Epithelial cell of esophagus (primary cell): ENCODE measurements around the gene AARS1.
"Not testable (repeated sequence)": the region's sequence is repeated elsewhere in the genome, so short reads cannot be mapped to it uniquely, and the experiment has no call there.

Experiments
- DNase-seq: peaks from one replicate; pipeline ENCODE4 v3.0.0; 2010; ENCODE audit warnings: low read depth
- H3K4me3 ChIP-seq: 2 replicates; pipeline ENCODE4 v1.5.1; 2011; ENCODE audit warnings: mild to moderate bottlenecking, low read length, control low read depth
- CTCF ChIP-seq: IDR thresholded peaks from 2 replicates; pipeline ENCODE4 v1.5.1; 2011; ENCODE audit warnings: low read depth, mild to moderate bottlenecking, low read length, control low read depth, inconsistent platforms; ENCODE audit not compliant: insufficient read depth; ENCODE audit errors: missing control alignments

Gene AARS1

GRCh38 chr16:70253291-70254106 is 35.8 kb downstream of the AARS1 start:
- DNase-seq: peak; percentile 58
- no peak overlapping the region for H3K4me3 ChIP-seq
- TF ChIP-seq CTCF: peak; percentile 68

DNA sequence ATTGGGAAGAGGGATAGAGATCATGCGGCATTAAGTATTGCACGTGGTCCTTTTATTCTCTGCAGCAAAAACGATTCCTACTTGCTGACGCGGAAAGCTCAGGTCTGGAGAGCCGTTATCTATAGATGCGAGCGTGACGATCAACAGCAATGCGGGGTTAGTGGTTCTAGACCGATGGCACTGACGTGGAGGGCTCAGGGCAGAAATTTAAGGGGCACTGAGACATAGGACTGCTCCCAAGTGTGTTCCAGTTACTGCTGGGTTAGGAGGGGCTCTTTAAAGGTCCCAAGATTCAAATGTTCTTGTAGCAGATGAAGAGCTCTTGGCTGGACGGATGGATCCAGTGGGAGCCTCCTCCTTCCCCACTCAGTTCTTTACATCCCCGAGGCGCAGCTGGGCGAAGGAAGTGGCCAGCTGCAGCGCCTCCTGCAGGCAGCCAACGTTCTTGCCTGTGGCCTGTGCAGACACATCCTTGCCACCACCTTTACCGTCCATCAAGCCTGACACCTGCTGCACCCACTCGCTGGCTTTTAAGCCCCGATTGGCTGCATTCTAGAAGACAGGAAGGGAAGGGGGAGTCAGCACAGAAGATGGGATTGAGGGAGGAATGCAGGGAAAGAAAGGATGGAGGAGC is 36.8 kb downstream of the AARS1 start:
- peak; percentile 46 for DNase-seq
- peak; percentile 57 for TF ChIP-seq CTCF
- no peak overlapping the region for H3K4me3 ChIP-seq

- peak; percentile 89 for TF ChIP-seq CTCF
- H3K4me3 ChIP-seq: peak within 1 kb of the TSS; percentile 59
- DNase-seq: peak; percentile 96
These were observed 37.5 kb downstream of the AARS1 start, which contains the start of gene EXOSC6 for GRCh38 chr16:70251629-70252354. Gene EXOSC6 (minus strand): TSS chr16:70251940. CDS start chr16:70251900, 40 bp downstream.

- peak; percentile 62 for DNase-seq
- no peak for TF ChIP-seq CTCF
- peak overlapping the region; percentile 59 for H3K4me3 ChIP-seq
These were observed 38.3 kb downstream of the AARS1 start for GRCh38 chr16:70250748-70251628.

GRCh38 chr16:70249697-70250096 is 39.6 kb downstream of the AARS1 start:
- peak overlapping the region; percentile 39 for H3K4me3 ChIP-seq

GRCh38 chr16:70238773-70239172 is 50.5 kb downstream of the AARS1 start:
- DNase-seq, H3K4me3 ChIP-seq: not testable (repeated sequence)

More at GRCh38 chr16:70249697-70250096, 39.6 kb downstream of the AARS1 start:
- DNase-seq: not testable (repeated sequence)

DNA sequence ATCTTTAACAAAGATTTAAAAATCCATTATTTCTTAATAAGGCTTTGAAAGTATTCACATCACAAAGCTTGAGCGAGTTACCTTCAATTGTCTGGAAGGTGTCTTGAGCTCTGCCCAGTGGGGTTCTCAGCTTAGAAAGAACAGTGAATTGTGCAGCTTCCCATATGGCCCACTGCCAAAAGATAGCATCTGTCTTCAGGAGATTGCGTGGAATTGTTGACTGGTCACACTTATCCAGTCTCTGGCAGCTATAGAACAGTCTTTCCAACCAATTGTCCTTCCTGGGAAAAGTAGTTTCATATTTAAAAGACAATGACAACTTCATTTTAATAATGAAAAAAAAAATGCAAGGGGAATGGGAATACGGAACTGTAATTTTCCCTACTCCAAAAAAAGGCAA is 57.5 kb downstream of the AARS1 start:
- not testable (repeated sequence) for H3K4me3 ChIP-seq, DNase-seq

GRCh38 chr16:70226024-70226423 is 63.3 kb downstream of the AARS1 start:
- H3K4me3 ChIP-seq, DNase-seq: not testable (repeated sequence)

DNA sequence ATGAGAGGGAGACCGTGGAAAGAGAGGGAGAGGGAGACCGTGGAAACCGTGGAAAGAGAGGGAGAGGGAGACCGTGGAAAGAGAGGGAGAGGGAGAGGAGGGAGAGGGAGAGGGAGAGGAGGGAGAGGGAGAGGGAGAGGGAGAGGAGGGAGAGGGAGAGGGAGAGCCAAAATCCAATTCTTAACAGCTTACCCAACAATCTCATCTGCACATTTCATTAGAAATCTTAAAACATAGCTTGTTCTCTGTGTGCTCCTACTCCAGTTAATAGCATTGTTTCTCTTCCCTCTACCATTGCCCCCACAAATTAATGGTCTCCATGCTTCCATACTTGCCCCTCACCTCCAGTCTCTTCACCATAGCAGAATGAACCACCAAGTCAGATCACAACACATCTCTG is 63.9 kb downstream of the AARS1 start:
- not testable (repeated sequence) for DNase-seq

DNA sequence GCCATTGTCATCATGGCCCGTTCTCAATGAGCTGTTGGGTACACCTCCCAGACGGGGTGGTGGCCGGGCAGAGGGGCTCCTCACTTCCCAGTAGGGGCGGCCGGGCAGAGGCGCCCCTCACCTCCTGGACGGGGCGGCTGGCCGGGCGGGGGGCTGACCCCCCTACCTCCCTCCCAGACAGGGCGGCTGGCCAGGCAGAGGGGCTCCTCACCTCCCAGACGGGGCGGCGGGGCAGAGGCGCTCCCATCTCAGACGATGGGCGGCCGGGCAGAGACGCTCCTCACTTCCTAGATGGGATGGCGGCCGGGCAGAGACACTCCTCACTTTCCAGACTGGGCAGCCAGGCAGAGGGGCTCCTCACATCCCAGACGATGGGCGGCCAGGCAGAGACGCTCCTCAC is 64.7 kb downstream of the AARS1 start:
- H3K4me3 ChIP-seq: not testable (repeated sequence)

More for the DNA sequence above, 63.9 kb downstream of the AARS1 start:
- H3K4me3 ChIP-seq: not testable (repeated sequence)

DNA sequence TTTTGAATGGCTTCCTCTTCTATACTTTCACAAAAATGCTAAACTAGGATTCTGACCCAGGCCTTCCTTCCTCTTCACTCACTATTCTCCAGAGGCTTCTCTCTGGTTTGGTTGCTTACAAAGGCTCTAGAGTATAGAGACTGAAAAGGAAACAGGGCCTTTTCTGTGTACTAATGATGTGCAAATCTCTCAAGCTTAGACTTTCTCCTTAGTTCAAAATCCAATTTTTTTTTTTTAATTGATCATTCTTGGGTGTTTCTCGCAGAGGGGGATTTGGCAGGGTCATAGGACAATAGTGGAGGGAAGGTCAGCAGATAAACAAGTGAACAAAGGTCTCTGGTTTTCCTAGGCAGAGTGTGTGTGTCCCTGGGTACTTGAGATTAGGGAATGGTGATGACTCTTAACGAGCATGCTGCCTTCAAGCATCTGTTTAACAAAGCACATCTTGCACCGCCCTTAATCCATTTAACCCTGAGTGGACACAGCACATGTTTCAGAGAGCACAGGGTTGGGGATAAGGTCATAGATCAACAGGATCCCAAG is 65.3 kb downstream of the AARS1 start:
- DNase-seq: not testable (repeated sequence)

More for the DNA sequence above, 64.7 kb downstream of the AARS1 start:
- not testable (repeated sequence) for DNase-seq

GRCh38 chr16:70223216-70223615 is 66.1 kb downstream of the AARS1 start:
- H3K4me3 ChIP-seq, DNase-seq: not testable (repeated sequence)

More for the DNA sequence above, 65.3 kb downstream of the AARS1 start:
- not testable (repeated sequence) for H3K4me3 ChIP-seq

GRCh38 chr16:70222574-70222973 is 66.7 kb downstream of the AARS1 start:
- not testable (repeated sequence) for H3K4me3 ChIP-seq
- peak; percentile 9 for DNase-seq
